H1 (cell line): ENCODE data around the gene PLPP4. TPM values are rescaled to one million over a fixed set of nuclear protein-coding genes. Genes with fewer than 3 reads are reported as not detected.

Experiments used
- CTCF ChIA-PET: fragments of 300-600 bp; sonication (Branson Sonifier 250); formaldehyde crosslinking; loops from one replicate; lab custom pipeline; 2021; ENCODE audit not compliant: partially characterized antibody; lab: Charles Lee
- POLR2A ChIA-PET: fragments of 300-600 bp; sonication (Branson Sonifier 250); formaldehyde crosslinking; loops from one replicate; lab custom pipeline; 2021; ENCODE audit warnings: inconsistent platforms; ENCODE audit not compliant: partially characterized antibody; lab: Charles Lee
- DNase-seq, 2 experiments: peaks; one replicate each; pipeline versions ENCODE4 v3.0.0 to v3.0.0-alpha.2; 2010 to 2022; ENCODE audit warnings: low spot score in 2 of 2, low read depth in 1 of 2, mixed read lengths in 1 of 2
- FAIRE-seq: peaks from 2 replicates; lab custom pipeline; 2011; peaks lifted over from hg19 to GRCh38; lab: Jason Lieb, UNC
- H2AFZ ChIP-seq: 2 replicates; pipeline ENCODE4 v1.8.1; 2012; ENCODE audit warnings: low read length, inconsistent platforms
- H2AK5ac ChIP-seq: 2 replicates; pipeline ENCODE4 v1.6.1; 2013; ENCODE audit warnings: low read depth, low read length
- H2BK120ac ChIP-seq: replicated peaks from 2 replicates; pipeline ENCODE3; 2013; ENCODE audit warnings: low read depth, low read length, inconsistent platforms
- H2BK12ac ChIP-seq: 2 replicates; pipeline ENCODE4 v1.6.1; 2013; ENCODE audit warnings: low read depth, low read length
- H2BK15ac ChIP-seq: 2 replicates; pipeline ENCODE4 v1.6.1; 2013; ENCODE audit warnings: low read length
- H2BK20ac ChIP-seq: 2 replicates; pipeline ENCODE4 v1.6.1; 2013; ENCODE audit warnings: low read length
- H2BK5ac ChIP-seq: 2 replicates; pipeline ENCODE4 v1.6.1; 2013; ENCODE audit warnings: low read depth, low read length
- H3K14ac ChIP-seq: 2 replicates; pipeline ENCODE4 v1.6.1; 2013; ENCODE audit warnings: inconsistent platforms; ENCODE audit not compliant: insufficient read length
- H3K18ac ChIP-seq: 2 replicates; pipeline ENCODE4 v1.6.1; 2013; ENCODE audit warnings: low read length; ENCODE audit errors: extremely low read depth
- H3K23ac ChIP-seq: 2 replicates; pipeline ENCODE4 v1.6.1; 2013; ENCODE audit warnings: inconsistent platforms; ENCODE audit not compliant: insufficient read length
- H3K23me2 ChIP-seq: 2 replicates; pipeline ENCODE4 v1.6.1; 2013; ENCODE audit warnings: low read depth, low read length
- H3K27ac ChIP-seq: 2 replicates; pipeline ENCODE4 v1.6.1; 2011; ENCODE audit warnings: low read depth, low read length, inconsistent platforms
- H3K27me3 ChIP-seq, 4 experiments: replicated peaks in 1 of 4; 1 replicate in 1 of 4; 2 replicates in 3 of 4; pipeline versions ENCODE4 v1.6.1 to v1.8.1; 2011 to 2013; ENCODE audit warnings: low read length in 3 of 4, mild to moderate bottlenecking in 3 of 4, inconsistent platforms in 2 of 4, mixed read lengths in 2 of 4, moderate library complexity in 1 of 4; ENCODE audit not compliant: control insufficient read depth in 3 of 4, insufficient read depth in 3 of 4; ENCODE audit errors: extremely low read depth in 1 of 4
- H3K36me3 ChIP-seq, 4 experiments: 2 replicates each; pipeline versions ENCODE4 v1.6.1 to v1.8.1; 2011 to 2013; ENCODE audit warnings: mild to moderate bottlenecking in 4 of 4, low read length in 3 of 4, moderate library complexity in 2 of 4, control low read depth in 1 of 4, inconsistent platforms in 1 of 4; ENCODE audit not compliant: insufficient read depth in 4 of 4, control insufficient read depth in 2 of 4
- H3K4ac ChIP-seq: replicated peaks from 2 replicates; pipeline ENCODE3; 2013; ENCODE audit warnings: low read length, low read depth, mixed read lengths, inconsistent platforms; ENCODE audit not compliant: insufficient read length
- H3K4me1 ChIP-seq, 4 experiments: replicated peaks in 1 of 4; 1 replicate in 1 of 4; 2 replicates in 3 of 4; pipeline versions ENCODE4 v1.6.1 to v1.8.1; 2011 to 2013; ENCODE audit warnings: low read length in 3 of 4, inconsistent platforms in 2 of 4, mixed read lengths in 1 of 4; ENCODE audit not compliant: insufficient read depth in 4 of 4, control insufficient read depth in 3 of 4
- H3K4me2 ChIP-seq, 2 experiments: 2 replicates each; pipeline versions ENCODE4 v1.6.1 to v1.8.1; 2011 to 2013; ENCODE audit warnings: low read depth in 2 of 2, low read length in 2 of 2, control low read depth in 1 of 2, inconsistent platforms in 1 of 2, mild to moderate bottlenecking in 1 of 2; ENCODE audit not compliant: insufficient read depth in 1 of 2
- H3K4me3 ChIP-seq, 4 experiments: fragments of 200-600, 300-600 bp in 1 of 4; sonication (generic), shearing (Covaris generic), sonication (Bioruptor Twin) in 1 of 4; 2 replicates each; pipeline versions ENCODE4 v1.5.1 to v1.8.1; 2011 to 2016; ENCODE audit warnings: low read length in 4 of 4, low read depth in 3 of 4, control low read depth in 2 of 4, inconsistent platforms in 2 of 4, mild to moderate bottlenecking in 2 of 4, mixed read lengths in 1 of 4, moderate library complexity in 1 of 4; ENCODE audit not compliant: insufficient read depth in 2 of 4; ENCODE audit errors: extremely low read depth in 1 of 4
- H3K56ac ChIP-seq: replicated peaks from 2 replicates; pipeline ENCODE3; 2013; ENCODE audit warnings: low read depth, mild to moderate bottlenecking, mixed read lengths, low read length, inconsistent platforms; ENCODE audit not compliant: insufficient read length
- H3K79me1 ChIP-seq: 2 replicates; pipeline ENCODE4 v1.6.1; 2013; ENCODE audit warnings: low read depth, low read length, control low read depth
- H3K79me2 ChIP-seq, 2 experiments: 2 replicates each; pipeline versions ENCODE4 v1.6.1 to v1.8.1; 2012 to 2013; ENCODE audit warnings: low read length in 2 of 2, mild to moderate bottlenecking in 2 of 2, inconsistent platforms in 1 of 2; ENCODE audit not compliant: insufficient read depth in 2 of 2, control insufficient read depth in 1 of 2
- H3K9ac ChIP-seq, 4 experiments: replicated peaks in 1 of 4; 1 replicate in 1 of 4; 2 replicates in 3 of 4; pipeline versions ENCODE4 v1.6.1 to v1.8.1; 2011 to 2013; ENCODE audit warnings: low read depth in 3 of 4, low read length in 3 of 4, control low read depth in 2 of 4, mild to moderate bottlenecking in 2 of 4, moderate library complexity in 2 of 4, inconsistent platforms in 1 of 4; ENCODE audit errors: extremely low read depth in 1 of 4
- H3K9me3 ChIP-seq, 2 experiments: 2 replicates each; pipeline versions ENCODE4 v1.6.1 to v1.8.1; 2012 to 2013; ENCODE audit warnings: mild to moderate bottlenecking in 2 of 2, moderate library complexity in 2 of 2, control low read depth in 1 of 2, inconsistent platforms in 1 of 2, low read depth in 1 of 2, low read length in 1 of 2, mixed read lengths in 1 of 2; ENCODE audit not compliant: insufficient read depth in 2 of 2
- H4K20me1 ChIP-seq, 2 experiments: replicated peaks in 1 of 2; 2 replicates each; pipeline versions ENCODE3 to v1.8.1; 2011 to 2013; ENCODE audit warnings: inconsistent platforms in 2 of 2, low read length in 2 of 2, mild to moderate bottlenecking in 1 of 2; ENCODE audit not compliant: insufficient read depth in 2 of 2, control insufficient read depth in 1 of 2
- H4K5ac ChIP-seq: 2 replicates; pipeline ENCODE4 v1.6.1; 2013; ENCODE audit warnings: low read length, low read depth, mixed read lengths, inconsistent platforms; ENCODE audit not compliant: insufficient read length
- H4K8ac ChIP-seq: 2 replicates; pipeline ENCODE4 v1.8.0; 2013; ENCODE audit warnings: mild to moderate bottlenecking, moderate library complexity, low read length, inconsistent platforms; ENCODE audit not compliant: insufficient read depth; ENCODE audit errors: extremely low read depth
- H4K91ac ChIP-seq: replicated peaks from 2 replicates; pipeline ENCODE3; 2013; ENCODE audit warnings: low read length, mixed read lengths, inconsistent platforms; ENCODE audit not compliant: insufficient read length
- ATF3 ChIP-seq: IDR thresholded peaks from 2 replicates; pipeline ENCODE4 v1.6.1; 2011; ENCODE audit warnings: low read depth, mild to moderate bottlenecking, low read length; ENCODE audit not compliant: insufficient read depth
- CHD1 ChIP-seq: IDR thresholded peaks from 2 replicates; pipeline ENCODE4 v1.6.1; 2012; ENCODE audit warnings: low read depth, low read length, improper control_type of control experiment
- CREB1 ChIP-seq: IDR thresholded peaks from 2 replicates; pipeline ENCODE4 v1.6.1; 2012; ENCODE audit warnings: inconsistent platforms
- CTCF ChIP-seq, 3 experiments: IDR thresholded peaks; 1 replicate in 2 of 3; 2 replicates in 1 of 3; pipeline versions ENCODE4 v1.5.1 to v1.6.1; 2011; ENCODE audit warnings: low read length in 3 of 3, mild to moderate bottlenecking in 3 of 3, inconsistent platforms in 2 of 3, low read depth in 1 of 3, moderate library complexity in 1 of 3; ENCODE audit not compliant: insufficient read depth in 1 of 3; ENCODE audit errors: control extremely low read depth in 1 of 3
- EGR1 ChIP-seq: IDR thresholded peaks from 2 replicates; pipeline ENCODE4 v1.6.1; 2011; ENCODE audit warnings: low read depth, low read length, borderline replicate concordance
- KDM4A ChIP-seq: IDR thresholded peaks from one replicate; pipeline ENCODE4 v1.7.1; 2012; ENCODE audit warnings: low read depth, mild to moderate bottlenecking, moderate library complexity, low read length, inconsistent platforms; ENCODE audit not compliant: severe bottlenecking
- MAX ChIP-seq: IDR thresholded peaks from 2 replicates; pipeline ENCODE4 v1.6.1; 2012; ENCODE audit warnings: inconsistent platforms
- RXRA ChIP-seq: IDR thresholded peaks from 2 replicates; pipeline ENCODE4 v1.6.1; 2011; ENCODE audit warnings: low read depth, mild to moderate bottlenecking, low read length, moderate library complexity; ENCODE audit not compliant: insufficient read depth
- SP1 ChIP-seq: IDR thresholded peaks from 2 replicates; pipeline ENCODE4 v1.6.1; 2011; ENCODE audit warnings: low read depth, low read length
- TAF7 ChIP-seq: optimal IDR thresholded peaks from 2 replicates; pipeline ENCODE3; 2011; ENCODE audit warnings: low read depth, mild to moderate bottlenecking, inconsistent platforms, low read length, moderate library complexity, borderline replicate concordance
- WGBS, 2 experiments: shearing (Covaris generic) in 1 of 2; methylation state at CpG; one replicate each; pipeline versions ENCODE4 v1.1.6 to v1.1.7; 2013 to 2015; ENCODE audit warnings: low lambda C conversion rate in 2 of 2, mixed read lengths in 2 of 2, inconsistent platforms in 1 of 2, low coverage in 1 of 2, missing lambda C conversion rate in 1 of 2; ENCODE audit not compliant: insufficient replicate concordance in 2 of 2, insufficient coverage in 1 of 2, insufficient read length in 1 of 2; ENCODE audit errors: extremely low coverage in 1 of 2, missing lambda C conversion rate in 1 of 2; 5-methylcytosine and 5-hydroxymethylcytosine counted together
- polyA plus RNA-seq, 7 experiments: library from polyadenylated mRNA; depleted of rRNA in 3 of 7; stranded (reverse) in 5 of 7; unstranded in 2 of 7; fragments of >200 nt in 5 of 7; fragments of 200-250 nt in 2 of 7; gene quantifications; 1 replicate in 5 of 7; 2 replicates in 1 of 7; 4 replicates in 1 of 7; pipeline versions ENCODE4 v1.2.1 to v1.2.3, GENCODE V29; 2011 to 2013; ENCODE audit warnings: missing spikeins in 2 of 7, mixed read lengths in 2 of 7
- total RNA-seq: library from RNA; stranded (reverse); fragmentation: NEBNext Ultra II Directional; extraction: Animal tissue kit (Norgen Biotek cat#: 25700); gene quantifications from 2 replicates; pipeline ENCODE4 v1.2.1, GENCODE V29; 2021

The PLPP4 gene
- total and polyA plus RNA-seq, 2 of the 8 experiments (the other 6 are each of a cell fraction or from before 2014, with no cell fraction given): 0.30 TPM; not detected in 1

DNA sequence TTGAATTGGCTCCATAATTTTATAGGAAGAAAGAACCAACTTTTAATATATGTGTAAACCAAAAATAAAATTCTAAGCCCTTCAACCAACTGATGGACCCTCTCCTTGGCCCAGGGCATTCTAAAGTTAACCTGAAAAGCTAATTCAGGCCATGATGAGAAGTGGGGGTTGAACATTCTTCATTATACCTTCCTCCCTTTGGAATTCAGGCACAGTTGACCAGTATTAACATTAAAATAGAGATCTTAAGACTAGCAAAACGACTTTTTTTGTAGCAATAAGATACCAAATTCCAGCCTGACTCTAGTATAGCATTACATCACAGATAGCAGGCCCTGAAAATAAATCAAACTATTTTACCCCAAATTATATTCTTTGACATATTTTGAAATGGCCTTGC, 173.2 kb downstream of the PLPP4 start:
- FAIRE-seq: no peak
- DNase-seq: no peak
- Histone ChIP-seq H4K20me1 (no peaks in the 10 kb centered on the region), H3K4me3 (no peak overlapping the region), H3K23ac (no peak overlapping the region), H3K23me2 (no peaks in the 10 kb centered on the region; the same call in 1 of the 2 replicates), H3K14ac (no peak overlapping the region), H3K4ac (no peak overlapping the region), H4K5ac (no peak overlapping the region), H2AFZ (no peak overlapping the region), H3K79me2 (no peaks in the 10 kb centered on the region), H3K79me1 (no peaks in the 10 kb centered on the region), H3K4me1 (peaks cover 0 to 6% (median 2%) of the 10 kb centered on the region in 4 experiments; a peak in 2 of 7 replicates), H3K9ac (no peak overlapping the region), H3K27ac (no peak overlapping the region), H3K9me3 (peaks cover 0 to 5% of the 10 kb centered on the region in 2 experiments; a peak in 1 of 4 replicates), H4K8ac (no peak overlapping the region), H2AK5ac (no peak overlapping the region), H2BK5ac (no peak overlapping the region), H3K4me2 (no peak overlapping the region), H3K18ac (no peak overlapping the region), H4K91ac (no peak overlapping the region), H3K36me3 (no peaks in the 10 kb centered on the region), H2BK15ac (no peak overlapping the region), H2BK12ac (no peak overlapping the region), H3K56ac (no peak overlapping the region), H2BK20ac (no peak overlapping the region), H3K27me3 (no peaks in the 10 kb centered on the region), H2BK120ac (no peak overlapping the region)
- ChIA-PET CTCF (interaction anchor here (0.6 to 1.8 kb wide), 7 partner anchors 14 to 266 kb away, joined by 3 to 8 read pairs (median 3); no protein-coding TSS in a partner anchor), POLR2A (no interaction called here)
- 39% methylated on average over 1 of the region's 1 CpG; no CpG with 5 or more reads in 1 of the 2 experiments for WGBS, 2 experiments
- TF ChIP-seq CREB1: no peak
- TF ChIP-seq ATF3: no peak
- no peak for TF ChIP-seq CTCF (IDR thresholded peaks at IDR 0.05; ENCODE audit: control extremely low read depth in 1 of 3, insufficient read depth in 1 of 3, low read depth in 1 of 3, low read length in 3 of 3)
- no peak for TF ChIP-seq MAX
- TF ChIP-seq SP1: no peak
- TF ChIP-seq TAF7: no peak
- no peak for TF ChIP-seq CHD1
- TF ChIP-seq EGR1: no peak
- TF ChIP-seq RXRA: no peak
- TF ChIP-seq KDM4A: no peak
